Jurkat, Clone E6-1 (cell line): Measurements from ENCODE around the gene ATP5PO. TPM values are rescaled to one million over a fixed set of nuclear protein-coding genes. Genes with fewer than 3 reads are reported as not detected.

Experiments used
- DNase-seq: peaks from one replicate; pipeline ENCODE4 v3.0.0-alpha.2; 2011; ENCODE audit warnings: low read depth, low spot score
- H3K4me3 ChIP-seq: 2 replicates; pipeline ENCODE4 v1.5.1; 2011; ENCODE audit warnings: mild to moderate bottlenecking, low read length, control low read depth, moderate library complexity
- polyA plus RNA-seq: library from polyadenylated mRNA; unstranded; fragments of >200 nt; gene quantifications from one replicate; pipeline ENCODE4 v1.2.1, GENCODE V29; 2012; ENCODE audit warnings: missing spikeins; ENCODE audit not compliant: insufficient read length, insufficient read depth

Gene ATP5PO, protein sequence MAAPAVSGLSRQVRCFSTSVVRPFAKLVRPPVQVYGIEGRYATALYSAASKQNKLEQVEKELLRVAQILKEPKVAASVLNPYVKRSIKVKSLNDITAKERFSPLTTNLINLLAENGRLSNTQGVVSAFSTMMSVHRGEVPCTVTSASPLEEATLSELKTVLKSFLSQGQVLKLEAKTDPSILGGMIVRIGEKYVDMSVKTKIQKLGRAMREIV
- 569 TPM for polyA plus RNA-seq

DNA sequence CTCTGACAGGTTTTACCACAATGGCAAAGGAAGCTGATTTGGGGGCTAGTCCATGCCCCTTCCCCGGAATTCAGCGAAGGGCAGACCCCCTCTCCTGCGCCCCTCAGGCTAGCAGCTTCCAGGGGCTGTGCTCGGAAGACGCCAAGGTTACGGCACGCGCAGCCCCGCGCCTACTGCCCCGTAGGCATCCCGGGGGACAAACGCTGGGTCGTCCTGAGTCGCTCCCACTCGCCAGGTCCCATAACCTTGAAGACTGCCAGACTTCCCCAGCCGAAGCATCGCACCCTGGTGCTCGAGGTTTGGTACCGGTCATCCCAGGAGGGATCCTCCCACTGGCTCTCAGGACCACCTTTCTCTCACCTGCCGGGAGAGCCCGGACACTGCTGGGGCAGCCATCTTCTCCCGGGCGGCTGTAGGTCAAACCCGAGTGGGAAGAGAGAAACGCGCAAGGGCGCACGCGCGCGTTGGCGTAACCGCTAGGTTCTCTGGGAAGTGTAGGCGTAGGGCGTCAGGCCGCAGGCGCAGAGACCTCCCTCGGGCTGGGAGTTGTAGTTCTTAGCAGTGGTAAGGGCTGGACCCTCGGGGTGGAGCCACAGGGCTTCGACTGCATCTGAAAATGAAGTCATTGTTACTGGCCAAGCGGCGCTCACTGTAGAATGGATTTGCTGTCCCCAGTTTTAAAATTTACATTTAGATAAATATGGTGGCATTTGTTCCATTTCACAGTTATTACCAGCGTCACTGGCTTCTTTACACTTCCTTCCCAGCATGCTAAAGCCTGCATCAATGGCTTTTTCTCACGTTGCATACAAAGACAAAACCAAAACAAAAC lies at the start of gene ATP5PO:
TSS of gene ATP5PO (minus strand) at position 437 of the 832 bp plus-strand sequence. CDS start at position 396, 41 bp downstream.
- DNase-seq = peak; percentile 97
- H3K4me3 ChIP-seq = peak within 1 kb of the TSS; percentile 96

DNA sequence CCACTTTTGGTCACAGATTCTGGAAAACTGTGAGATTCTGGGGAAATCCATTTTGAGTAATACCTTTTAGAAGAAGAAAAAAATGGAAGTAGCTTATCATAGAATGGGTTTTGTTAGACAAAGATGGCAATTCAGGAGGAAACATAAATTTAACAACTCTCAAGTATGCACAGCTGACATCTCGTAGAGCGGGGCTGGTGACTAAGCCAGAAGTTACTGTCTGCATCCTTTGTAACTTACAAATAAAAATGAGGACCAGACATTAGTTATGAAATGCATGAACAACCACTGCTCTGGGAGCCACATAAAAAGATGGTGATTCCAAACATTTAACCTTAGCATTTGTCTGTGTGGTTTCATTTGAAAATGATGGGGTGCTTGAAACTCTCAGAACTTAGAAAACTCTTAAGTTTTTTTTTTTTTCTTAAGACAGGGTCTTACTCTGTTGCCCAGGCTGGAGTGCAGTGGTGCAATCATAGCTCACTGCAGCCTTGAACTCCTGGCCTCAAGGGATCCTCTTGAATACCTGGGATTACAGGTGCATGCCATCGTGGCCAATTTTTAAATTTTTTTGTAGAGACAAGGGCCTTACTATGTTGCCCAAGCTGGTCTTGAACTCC lies 49.2 kb upstream of the ATP5PO start:
- no peak for DNase-seq
- H3K4me3 ChIP-seq = no peak overlapping the region

GRCh38 chr21:33963848-33964555 lies 48.4 kb upstream of the ATP5PO start:
- no peak for DNase-seq
- no peak overlapping the region for H3K4me3 ChIP-seq

- DNase-seq = no peak
- no peak overlapping the region for H3K4me3 ChIP-seq
Observed at GRCh38 chr21:33962290-33962689, 46.7 kb upstream of the ATP5PO start.

DNA sequence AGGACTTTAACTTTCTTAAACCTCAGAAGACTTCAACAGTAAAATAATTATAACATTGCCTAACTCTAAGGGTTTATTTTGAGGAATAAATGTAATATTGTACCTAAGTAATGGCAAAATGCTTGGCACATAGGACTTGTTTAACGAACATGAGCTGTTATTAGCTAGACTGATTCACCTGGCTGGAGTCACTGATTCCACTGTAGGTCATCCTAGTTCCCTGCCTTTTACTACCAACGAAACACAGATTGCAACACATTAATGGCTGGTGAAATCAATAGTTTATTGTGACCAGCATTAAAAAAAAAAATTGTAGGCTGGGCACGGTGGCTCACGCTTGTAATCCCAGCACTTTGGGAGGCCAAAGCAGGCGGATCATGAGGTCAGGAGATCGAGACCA lies 45.5 kb upstream of the ATP5PO start:
- no peak overlapping the region for H3K4me3 ChIP-seq
- DNase-seq = no peak

- no peak for DNase-seq
- no peak overlapping the region for H3K4me3 ChIP-seq
Observed at GRCh38 chr21:33959680-33960079, 44.1 kb upstream of the ATP5PO start.

- no peak overlapping the region for H3K4me3 ChIP-seq
- DNase-seq = no peak
Observed at GRCh38 chr21:33954395-33954794, 38.8 kb upstream of the ATP5PO start.

DNA sequence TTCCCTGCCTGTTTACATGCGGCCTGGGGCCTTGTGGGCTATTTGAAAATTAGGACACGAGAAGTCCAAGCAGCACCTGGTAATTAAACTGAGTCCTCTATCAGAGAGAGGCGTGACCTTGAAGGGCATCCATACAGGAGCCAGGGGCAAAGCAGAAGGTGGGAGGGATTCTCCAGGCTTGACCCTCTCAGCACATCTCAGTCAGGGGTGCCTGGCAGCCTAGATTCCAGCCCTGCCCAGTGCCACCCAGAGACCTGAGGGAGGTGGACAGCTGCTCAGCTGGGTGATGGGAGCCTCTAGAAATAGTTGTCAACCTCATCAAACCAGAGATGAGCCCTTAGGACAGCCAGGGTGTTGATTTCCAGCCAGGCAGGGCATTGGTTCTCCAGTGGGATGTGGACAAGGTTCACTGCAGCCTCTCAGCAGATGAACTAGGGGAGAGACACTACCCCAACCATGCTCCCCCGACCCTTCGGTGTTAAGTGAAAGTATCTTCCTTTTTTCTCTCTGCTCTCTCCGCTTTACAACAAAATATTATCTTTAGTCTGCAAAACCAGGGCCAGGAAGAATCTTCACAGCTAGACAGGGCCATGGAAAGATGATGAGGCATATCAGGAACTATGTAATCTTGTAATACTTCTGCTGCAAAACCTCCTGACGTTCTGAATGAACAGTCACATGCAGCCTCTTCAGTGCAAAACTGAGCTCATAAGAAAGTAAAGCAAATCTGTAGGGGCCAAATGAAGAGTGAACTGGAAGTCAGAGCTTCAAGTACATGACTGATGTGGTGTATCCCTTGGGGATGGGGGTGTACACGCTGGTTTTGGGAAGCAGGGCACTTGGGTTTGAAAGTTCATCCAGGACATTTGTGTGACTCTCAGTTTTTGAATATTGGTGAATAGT lies 35.9 kb upstream of the ATP5PO start:
- H3K4me3 ChIP-seq = no peak overlapping the region
- DNase-seq = no peak

- no peak for DNase-seq
- no peak overlapping the region for H3K4me3 ChIP-seq
Observed at GRCh38 chr21:33950431-33951079, 35.0 kb upstream of the ATP5PO start.

GRCh38 chr21:33949516-33950430 lies 34.2 kb upstream of the ATP5PO start:
- peak; percentile 84 for DNase-seq
- H3K4me3 ChIP-seq = peak overlapping the region; percentile 51

GRCh38 chr21:33948951-33949444 lies 33.4 kb upstream of the ATP5PO start:
- DNase-seq = no peak
- H3K4me3 ChIP-seq = peak overlapping the region; percentile 51

DNA sequence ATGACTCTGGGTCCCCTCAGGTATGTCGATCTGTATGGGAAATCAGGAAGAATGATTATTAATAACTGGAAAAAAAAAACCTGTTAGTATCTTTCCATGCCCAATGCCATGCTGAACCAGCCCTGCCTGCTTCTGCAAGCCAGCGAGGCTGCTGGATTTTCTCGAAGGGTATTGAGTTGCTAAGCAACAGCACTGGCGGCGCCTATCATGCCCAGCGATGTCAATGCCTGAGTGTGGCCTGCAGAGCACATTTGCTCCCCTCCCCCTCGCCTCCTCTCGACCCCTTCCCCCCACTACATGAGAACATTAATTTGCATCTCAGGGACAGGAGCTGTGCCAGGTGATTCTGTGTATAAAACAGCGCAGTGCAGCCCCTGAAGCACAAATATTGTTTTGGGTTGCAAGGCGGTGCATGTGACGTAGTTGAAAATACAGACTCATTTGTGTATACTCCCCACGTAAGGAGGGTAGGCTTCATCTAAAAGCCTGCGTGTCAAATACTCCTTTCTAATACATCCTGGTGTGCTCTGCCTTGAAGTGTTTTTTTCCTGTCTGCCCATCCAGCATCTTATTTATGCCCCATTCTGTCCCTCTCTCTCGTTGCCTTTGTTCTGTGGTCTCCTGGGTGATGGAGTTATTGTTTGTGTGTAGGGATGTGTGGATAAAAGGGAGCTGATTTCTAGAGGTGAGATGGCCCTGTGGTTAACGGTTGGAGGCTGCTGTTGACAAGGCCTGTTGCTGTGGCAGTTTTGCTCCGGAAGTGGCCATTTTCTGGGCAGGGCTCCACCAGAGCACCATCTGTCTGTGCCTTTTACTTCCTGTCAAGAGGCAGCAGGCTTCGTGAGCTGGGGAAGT lies 32.7 kb upstream of the ATP5PO start:
- peak; percentile 96 for DNase-seq
- peak overlapping the region; percentile 51 for H3K4me3 ChIP-seq

DNA sequence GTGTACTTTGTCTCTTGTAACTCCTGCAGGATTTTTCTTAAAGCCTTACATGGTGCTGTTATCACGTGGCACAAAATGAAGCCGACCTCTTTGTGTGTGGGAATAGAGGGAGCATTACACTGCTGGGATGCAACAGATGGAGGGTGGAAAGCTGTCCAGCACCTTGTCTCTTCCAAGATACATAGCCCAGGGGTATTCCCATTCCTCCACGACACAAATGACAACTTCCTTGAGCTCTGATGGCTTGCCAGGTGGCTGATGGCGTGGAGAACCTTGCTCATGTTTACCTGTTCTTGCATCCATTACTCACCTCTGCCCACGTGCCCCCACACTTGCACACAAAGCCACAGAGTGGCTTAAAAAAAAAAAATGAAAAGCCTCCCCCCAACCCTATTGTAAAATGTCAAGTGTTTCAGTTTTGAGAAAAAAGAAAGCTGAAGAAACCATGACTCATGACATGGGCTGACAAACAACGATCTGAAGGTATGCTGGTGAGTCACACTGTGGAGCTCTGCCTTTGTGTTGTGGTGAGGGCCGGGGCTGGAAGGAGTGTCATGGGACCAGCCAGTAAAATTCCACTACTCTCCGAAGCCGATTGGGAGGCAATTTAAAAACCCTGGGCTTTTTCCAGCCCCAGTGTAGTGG lies 32.0 kb upstream of the ATP5PO start:
- peak; percentile 89 for DNase-seq
- peak overlapping the region; percentile 51 for H3K4me3 ChIP-seq

DNA sequence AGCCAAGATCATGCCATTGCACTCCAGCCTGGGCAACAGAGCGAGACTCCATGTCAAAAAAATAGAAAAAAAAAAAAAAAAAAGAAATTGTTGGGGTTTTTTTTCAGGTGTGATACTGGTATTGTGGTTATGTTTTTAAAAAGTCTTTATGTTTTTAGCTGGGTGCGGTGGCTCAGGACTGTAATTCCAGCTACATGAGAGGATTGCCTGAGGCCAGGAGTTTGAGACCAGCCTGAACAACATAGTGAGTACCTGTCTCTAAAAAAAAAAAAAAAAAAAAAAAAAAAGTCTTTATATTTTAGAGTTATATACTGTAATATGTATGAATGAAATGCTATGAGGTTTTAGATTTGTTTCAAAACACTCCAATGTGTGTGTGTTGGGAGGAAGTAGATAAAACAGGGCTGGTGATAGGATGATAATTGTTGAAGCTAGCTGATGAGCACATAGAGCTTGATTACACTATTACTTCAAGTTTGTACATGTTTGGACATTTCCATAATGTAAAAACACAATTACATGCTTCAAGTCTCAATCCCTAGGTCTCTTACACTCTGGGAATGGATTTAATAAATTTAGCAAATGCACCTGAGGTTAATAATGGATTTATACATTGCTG lies 30.2 kb upstream of the ATP5PO start:
- DNase-seq = no peak
- H3K4me3 ChIP-seq = no peak overlapping the region

- no peak overlapping the region for H3K4me3 ChIP-seq
- no peak for DNase-seq
Observed at GRCh38 chr21:33944185-33944763, 28.7 kb upstream of the ATP5PO start.
